Left lung (tissue), 10 donors: ENCODE data around the gene FRMD4A. TPM values are rescaled to one million over a fixed set of nuclear protein-coding genes. Genes with fewer than 3 reads are reported as not detected.

Experiments
- ATAC-seq: fragments of 200-7000 bp; cut with Tn5 transposase; one replicate; pipeline ENCODE4 v1.9.1; 2020; ENCODE audit warnings: moderate library complexity
- DNase-seq, 4 donors: peaks; one replicate each; pipeline ENCODE4 v3.0.0-alpha.2; 2013 to 2020
- H3K27ac ChIP-seq, 2 donors: fragments of 200-600 bp; sonication (generic) in 1 of 2; one replicate each; pipeline versions ENCODE4 v1.5.0 to v1.8.0; 2020 to 2021
- H3K27me3 ChIP-seq, 2 donors: fragments of 200-600 bp; sonication (generic) in 1 of 2; one replicate each; pipeline versions ENCODE4 v1.5.0 to v1.8.0; 2020 to 2021
- H3K36me3 ChIP-seq, 2 donors: fragments of 200-600 bp; sonication (generic) in 1 of 2; one replicate each; pipeline versions ENCODE4 v1.5.0 to v1.8.0; 2020 to 2021
- H3K4me1 ChIP-seq, 2 donors: fragments of 200-600 bp; one replicate each; pipeline ENCODE4 v1.8.0; 2021
- H3K4me3 ChIP-seq, 2 donors: fragments of 200-600 bp; sonication (generic) in 1 of 2; one replicate each; pipeline versions ENCODE4 v1.5.0 to v1.8.0; 2020 to 2021; ENCODE audit warnings: mild to moderate bottlenecking in 1 of 2
- H3K9me3 ChIP-seq, 2 donors: fragments of 200-600 bp; sonication (generic) in 1 of 2; one replicate each; pipeline versions ENCODE4 v1.5.0 to v1.8.0; 2020 to 2021
- intact Hi-C, 2 donors: fragments of 100-400 bp; cut with DNase I; formaldehyde crosslinking; loops; one replicate each; pipeline versions ENCODE4 v1.11.2 to v1.14.2; 2022
- polyA plus RNA-seq, 6 donors: library from polyadenylated mRNA; unstranded; fragments of 120-200 nt; gene quantifications; one replicate each; pipeline ENCODE4 v1.2.1, GENCODE V29; 2013; ENCODE audit not compliant: insufficient read length in 6 of 6
- total RNA-seq, 2 donors: library from RNA; stranded (reverse); fragmentation: NEBNext Ultra II Directional; extraction: Animal tissue kit (Norgen Biotek cat#: 25700); gene quantifications; one replicate each; pipeline ENCODE4 v1.2.1, GENCODE V29; 2021
- TF ChIP-seq, protein P1 (sequence below), 2 donors: fragments of 200-600 bp; sonication (generic) in 1 of 2; IDR thresholded peaks; one replicate each; pipeline versions ENCODE4 v1.5.0 to v1.8.0; 2021; ENCODE audit warnings: antibody characterized with exemption in 2 of 2
- donor health status: DM: no; HTN: yes; CAD: no.
- donor health status: DM: no; HTN: no; CAD: no.

FRMD4A gene
- total and polyA plus RNA-seq, 8 donors, result 33.9 to 62.8 (median 57.0) TPM

DNA sequence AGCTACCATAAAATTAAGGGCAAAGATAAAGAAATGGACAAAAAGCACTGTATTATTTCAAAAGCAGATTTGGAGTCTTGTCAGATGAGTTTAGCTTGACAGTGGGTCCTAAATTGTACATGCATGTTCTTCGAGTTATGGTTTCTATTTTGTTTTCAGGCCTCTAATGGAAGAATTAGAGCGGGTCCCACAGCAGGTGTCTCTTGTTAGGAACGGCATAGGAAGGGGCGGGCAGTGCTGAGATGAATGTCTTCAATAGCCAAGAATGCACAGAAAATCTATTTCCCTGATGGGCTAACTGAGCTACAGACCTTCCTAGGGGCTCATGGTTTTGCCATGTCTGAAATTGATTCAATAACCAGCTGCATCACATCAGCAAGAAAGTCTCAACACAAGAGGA, 304.4 kb downstream of the FRMD4A start:
- H3K27ac ChIP-seq, result no peak overlapping the region
- no peaks in the 10 kb centered on the region for H3K36me3 ChIP-seq
- H3K9me3 ChIP-seq, result no peaks in the 10 kb centered on the region
- intact Hi-C loops, result no loop called here
- TF ChIP-seq, protein P1, sequence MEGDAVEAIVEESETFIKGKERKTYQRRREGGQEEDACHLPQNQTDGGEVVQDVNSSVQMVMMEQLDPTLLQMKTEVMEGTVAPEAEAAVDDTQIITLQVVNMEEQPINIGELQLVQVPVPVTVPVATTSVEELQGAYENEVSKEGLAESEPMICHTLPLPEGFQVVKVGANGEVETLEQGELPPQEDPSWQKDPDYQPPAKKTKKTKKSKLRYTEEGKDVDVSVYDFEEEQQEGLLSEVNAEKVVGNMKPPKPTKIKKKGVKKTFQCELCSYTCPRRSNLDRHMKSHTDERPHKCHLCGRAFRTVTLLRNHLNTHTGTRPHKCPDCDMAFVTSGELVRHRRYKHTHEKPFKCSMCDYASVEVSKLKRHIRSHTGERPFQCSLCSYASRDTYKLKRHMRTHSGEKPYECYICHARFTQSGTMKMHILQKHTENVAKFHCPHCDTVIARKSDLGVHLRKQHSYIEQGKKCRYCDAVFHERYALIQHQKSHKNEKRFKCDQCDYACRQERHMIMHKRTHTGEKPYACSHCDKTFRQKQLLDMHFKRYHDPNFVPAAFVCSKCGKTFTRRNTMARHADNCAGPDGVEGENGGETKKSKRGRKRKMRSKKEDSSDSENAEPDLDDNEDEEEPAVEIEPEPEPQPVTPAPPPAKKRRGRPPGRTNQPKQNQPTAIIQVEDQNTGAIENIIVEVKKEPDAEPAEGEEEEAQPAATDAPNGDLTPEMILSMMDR (IDR thresholded peaks at IDR 0.05), result no peak
- ATAC-seq (no peak), DNase-seq (no peak)
- no peaks in the 10 kb centered on the region for H3K4me1 ChIP-seq
- H3K27me3 ChIP-seq, result no peaks in the 10 kb centered on the region
- H3K4me3 ChIP-seq, result no peak overlapping the region

DNA sequence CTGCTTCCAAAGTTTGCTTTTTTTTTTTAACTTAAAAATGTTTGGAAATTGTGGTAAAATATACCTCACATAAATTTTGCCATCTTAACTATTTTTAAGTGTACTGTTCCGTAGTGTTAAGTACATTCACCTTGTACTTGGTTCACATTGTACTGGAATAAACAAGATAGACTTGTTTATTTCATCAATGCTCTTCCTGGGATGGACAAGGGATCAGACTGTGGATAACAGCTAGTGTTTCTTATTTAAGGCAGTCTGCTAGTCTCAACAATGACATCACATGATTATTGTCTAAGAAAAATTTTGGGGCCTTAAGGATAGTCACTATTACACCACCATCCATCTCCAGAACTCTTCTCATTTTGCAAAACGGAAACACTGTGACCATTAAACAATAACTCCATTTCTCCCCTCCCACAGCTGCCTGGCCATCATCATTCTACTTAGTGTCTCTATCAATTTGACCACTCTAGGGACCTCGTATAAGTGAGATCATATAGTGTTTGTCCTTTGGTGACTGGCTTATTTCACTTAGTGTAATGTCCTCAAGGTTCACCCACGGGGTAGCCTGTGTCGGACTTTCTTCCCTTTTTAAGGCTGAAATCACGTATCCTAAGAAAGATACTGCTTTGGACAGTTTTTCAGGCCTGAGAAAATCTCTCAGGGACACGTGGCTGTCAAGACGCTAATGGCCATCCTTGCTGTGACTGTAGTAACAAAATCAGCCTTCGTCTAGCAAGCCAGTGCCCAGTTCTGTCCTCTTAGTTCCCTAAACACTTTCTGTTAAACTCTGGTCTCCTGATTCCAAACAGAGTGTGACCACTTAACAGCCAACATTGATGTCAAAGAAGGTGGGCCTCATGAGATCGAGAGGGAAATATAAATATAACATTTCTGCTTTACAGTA, 305.2 kb downstream of the FRMD4A start:
- no peak for DNase-seq
- Histone ChIP-seq H3K36me3 (no peaks in the 10 kb centered on the region), H3K9me3 (no peaks in the 10 kb centered on the region), H3K4me1 (no peaks in the 10 kb centered on the region), H3K27me3 (no peaks in the 10 kb centered on the region), H3K4me3 (no peak overlapping the region), H3K27ac (no peak overlapping the region)
- intact Hi-C loops, result no loop called here
- ATAC-seq, result no peak
- TF ChIP-seq, protein P1 (IDR thresholded peaks at IDR 0.05), result no peak

DNA sequence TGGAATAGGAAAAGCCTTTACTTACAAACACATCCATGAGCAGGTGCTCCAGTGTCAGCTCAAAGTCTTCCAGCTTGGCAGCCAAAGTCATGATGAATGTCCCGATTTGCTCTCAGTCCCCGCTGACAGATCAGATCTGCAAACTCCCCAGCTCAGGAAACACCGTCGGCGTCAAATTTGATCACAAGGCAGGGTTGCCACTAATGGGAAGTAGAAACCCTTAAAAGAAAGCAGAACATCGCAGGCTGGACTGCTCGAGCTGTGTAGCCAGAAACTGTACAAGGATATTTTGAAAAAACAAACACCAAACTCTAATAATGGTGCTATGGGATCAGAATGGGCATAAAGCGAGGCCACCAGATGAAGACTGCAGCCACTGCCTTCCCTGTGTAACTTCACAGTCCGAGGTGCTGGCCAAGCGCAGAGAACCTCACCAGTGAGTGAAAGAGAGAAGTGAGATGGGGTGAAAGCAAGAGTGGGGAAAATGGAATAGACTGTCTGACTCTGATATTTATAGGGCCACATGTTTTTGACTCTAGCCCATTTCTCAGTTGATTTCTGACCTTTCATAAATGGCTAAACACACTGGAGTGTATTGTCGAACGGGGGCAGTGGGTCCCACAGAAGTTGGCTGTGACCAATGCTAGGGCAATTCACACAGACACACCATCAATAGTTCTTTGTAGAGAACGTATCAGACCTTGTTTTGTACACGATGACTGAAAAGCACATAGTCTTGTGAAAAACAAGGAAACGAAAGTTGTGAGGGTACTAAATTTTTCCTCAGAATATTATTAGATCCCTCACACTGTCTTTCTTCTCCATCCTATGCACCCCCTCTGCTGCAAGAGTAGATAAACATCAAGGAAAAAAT, 306.2 kb downstream of the FRMD4A start:
- no peaks in the 10 kb centered on the region for H3K4me1 ChIP-seq
- H3K4me3 ChIP-seq, result no peak overlapping the region
- TF ChIP-seq, protein P1 (IDR thresholded peaks at IDR 0.05), result no peak
- ATAC-seq (peak; percentile 52), DNase-seq (peak in 1 of 4 donors; percentile 40)
- intact Hi-C loops, result no loop called here
- H3K27ac ChIP-seq, result no peak overlapping the region
- no peaks in the 10 kb centered on the region for H3K27me3 ChIP-seq
- no peaks in the 10 kb centered on the region for H3K9me3 ChIP-seq
- H3K36me3 ChIP-seq, result no peaks in the 10 kb centered on the region

DNA sequence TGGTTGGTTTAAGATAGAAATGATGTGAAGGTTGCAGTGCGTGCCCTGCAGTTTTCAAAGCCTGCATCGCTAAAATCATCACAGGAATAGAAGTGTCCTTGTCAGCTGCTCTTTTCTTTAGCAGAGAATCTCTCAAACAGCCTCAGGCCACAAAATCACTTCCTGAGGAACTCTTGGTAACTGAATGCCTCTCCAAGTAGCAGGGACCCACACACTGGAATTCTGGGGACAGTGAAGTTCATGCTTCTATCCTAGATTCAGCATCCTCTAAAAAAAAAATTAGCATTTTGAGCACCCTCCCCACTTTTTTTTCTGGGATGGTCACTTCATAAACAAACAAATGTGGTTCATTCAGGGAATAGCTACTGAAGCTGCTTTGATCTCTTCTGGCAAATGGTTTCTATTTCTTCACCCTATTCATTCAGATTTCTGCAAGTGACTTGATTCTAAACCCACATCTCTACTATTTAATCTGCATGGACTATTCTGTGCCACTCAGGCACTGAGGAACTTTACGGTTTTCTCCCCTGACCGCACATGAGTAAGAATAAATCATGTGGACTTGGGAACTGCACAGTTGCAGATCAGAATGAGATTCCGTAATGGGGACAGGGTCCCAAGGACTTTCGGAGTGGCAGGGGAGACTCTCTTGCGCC, 306.9 kb downstream of the FRMD4A start:
- no peak for DNase-seq
- Histone ChIP-seq H3K4me1 (no peaks in the 10 kb centered on the region), H3K27me3 (no peaks in the 10 kb centered on the region), H3K27ac (no peak overlapping the region), H3K9me3 (peaks cover 0 to 5% of the 10 kb centered on the region in 2 donors), H3K36me3 (no peaks in the 10 kb centered on the region), H3K4me3 (no peak overlapping the region)
- no peak for ATAC-seq
- TF ChIP-seq, protein P1 (IDR thresholded peaks at IDR 0.05), result no peak
- intact Hi-C loops, result no loop called here
